ENCODE results near the gene NFIA.

Gene NFIA

GRCh38 chr1:61174060-61174795 is 91.9 kb downstream of the NFIA start:
- H3K14ac ChIP-seq (ENCODE audit: low read length in 2 of 2): no peak overlapping the region
- no peak overlapping the region for H3K23ac ChIP-seq (ENCODE audit: low read length in 2 of 2)
- H2AFZ ChIP-seq (ENCODE audit: low read depth, low read length): no peak overlapping the region
- H3K4ac ChIP-seq (ENCODE audit: low read depth in 1 of 2, low read length in 2 of 2): no peak overlapping the region
- no peak for DNase-seq
- no peak overlapping the region for H2BK15ac ChIP-seq (ENCODE audit: low read depth, poor library complexity, severe bottlenecking)
- H3K9ac ChIP-seq (ENCODE audit: low read length): no peak overlapping the region
- H2BK120ac ChIP-seq (ENCODE audit: low read depth, low read length): no peak overlapping the region
- no peak overlapping the region for H4K8ac ChIP-seq (ENCODE audit: low read length)
- 97% methylated on average over 5 of the region's 5 CpGs for WGBS
- no peak overlapping the region for H3K18ac ChIP-seq (ENCODE audit: low read depth in 1 of 2, low read length in 2 of 2)
- H3K4me1 ChIP-seq (ENCODE audit: control insufficient read depth, insufficient read depth, low read depth, low read length): no peaks in the 10 kb centered on the region
- no peak overlapping the region for H2BK5ac ChIP-seq (ENCODE audit: low read depth, low read length, poor library complexity, severe bottlenecking)
- H3K9me3 ChIP-seq (ENCODE audit: control insufficient read depth, low read length): no peaks in the 10 kb centered on the region
- peaks cover 7% of the 10 kb centered on the region for H3K79me1 ChIP-seq (replicated peaks; ENCODE audit: low read length, poor library complexity, severe bottlenecking)
- no peaks in the 10 kb centered on the region for H3K27me3 ChIP-seq (ENCODE audit: control insufficient read depth in 1 of 2, insufficient read depth in 1 of 2, low read length in 2 of 2)
- no peak overlapping the region for H3K4me2 ChIP-seq (ENCODE audit: low read length, poor library complexity, severe bottlenecking)
- H2BK12ac ChIP-seq (ENCODE audit: low read length in 2 of 2): no peak overlapping the region
- no peaks in the 10 kb centered on the region for H3K36me3 ChIP-seq (ENCODE audit: control insufficient read depth in 1 of 2, insufficient read depth in 2 of 2, low read depth in 1 of 2, low read length in 2 of 2)
- H3K4me3 ChIP-seq (ENCODE audit: insufficient read depth in 1 of 2, low read depth in 1 of 2, low read length in 2 of 2): no peak overlapping the region
- no peak overlapping the region for H3K27ac ChIP-seq (ENCODE audit: low read length, poor library complexity, severe bottlenecking)
- no peak overlapping the region for H4K91ac ChIP-seq (ENCODE audit: low read length)
- no peak overlapping the region for H2AK5ac ChIP-seq (ENCODE audit: low read length, severe bottlenecking)

- Histone ChIP-seq H3K4ac (ENCODE audit: low read depth in 1 of 2, low read length in 2 of 2) (no peak overlapping the region), H3K14ac (ENCODE audit: low read length in 2 of 2) (no peak overlapping the region), H4K91ac (ENCODE audit: low read length) (no peak overlapping the region), H3K4me3 (ENCODE audit: insufficient read depth in 1 of 2, low read depth in 1 of 2, low read length in 2 of 2) (no peak overlapping the region), H2BK5ac (ENCODE audit: low read depth, low read length, poor library complexity, severe bottlenecking) (no peak overlapping the region), H4K8ac (ENCODE audit: low read length) (no peak overlapping the region), H3K4me1 (ENCODE audit: control insufficient read depth, insufficient read depth, low read depth, low read length) (no peaks in the 10 kb centered on the region), H2BK15ac (ENCODE audit: low read depth, poor library complexity, severe bottlenecking) (no peak overlapping the region), H2BK120ac (ENCODE audit: low read depth, low read length) (no peak overlapping the region), H2AFZ (ENCODE audit: low read depth, low read length) (no peak overlapping the region), H3K18ac (ENCODE audit: low read depth in 1 of 2, low read length in 2 of 2) (no peak overlapping the region), H3K79me1 (replicated peaks; ENCODE audit: low read length, poor library complexity, severe bottlenecking) (peaks cover 5% of the 10 kb centered on the region), H3K9me3 (ENCODE audit: control insufficient read depth, low read length) (no peaks in the 10 kb centered on the region), H3K9ac (ENCODE audit: low read length) (no peak overlapping the region), H3K4me2 (ENCODE audit: low read length, poor library complexity, severe bottlenecking) (no peak overlapping the region), H2BK12ac (ENCODE audit: low read length in 2 of 2) (no peak overlapping the region), H2AK5ac (ENCODE audit: low read length, severe bottlenecking) (no peak overlapping the region), H3K27me3 (ENCODE audit: control insufficient read depth in 1 of 2, insufficient read depth in 1 of 2, low read length in 2 of 2) (no peaks in the 10 kb centered on the region), H3K36me3 (ENCODE audit: control insufficient read depth in 1 of 2, insufficient read depth in 2 of 2, low read depth in 1 of 2, low read length in 2 of 2) (no peaks in the 10 kb centered on the region), H3K27ac (ENCODE audit: low read length, poor library complexity, severe bottlenecking) (no peak overlapping the region), H3K23ac (ENCODE audit: low read length in 2 of 2) (no peak overlapping the region)
- 93% methylated on average over 3 of the region's 6 CpGs for WGBS
- no peak for DNase-seq
These were observed 93.6 kb downstream of the NFIA start for GRCh38 chr1:61175976-61176375.

GRCh38 chr1:61181067-61182038 is 99.0 kb downstream of the NFIA start:
- H3K4me3 ChIP-seq (ENCODE audit: insufficient read depth in 1 of 2, low read depth in 1 of 2, low read length in 2 of 2): no peak overlapping the region
- no peak overlapping the region for H3K27ac ChIP-seq (ENCODE audit: low read length, poor library complexity, severe bottlenecking)
- H3K9me3 ChIP-seq (ENCODE audit: control insufficient read depth, low read length): no peaks in the 10 kb centered on the region
- no peak overlapping the region for H3K18ac ChIP-seq (ENCODE audit: low read depth in 1 of 2, low read length in 2 of 2)
- H3K23ac ChIP-seq (ENCODE audit: low read length in 2 of 2): no peak overlapping the region
- H4K91ac ChIP-seq (ENCODE audit: low read length): no peak overlapping the region
- peak overlapping the region; percentile 89 for H3K9ac ChIP-seq (ENCODE audit: low read length)
- DNase-seq: no peak
- no peak overlapping the region for H2BK12ac ChIP-seq (ENCODE audit: low read length in 2 of 2)
- H3K4me1 ChIP-seq (ENCODE audit: control insufficient read depth, insufficient read depth, low read depth, low read length): peaks cover 6% of the 10 kb centered on the region
- H3K27me3 ChIP-seq (ENCODE audit: control insufficient read depth in 1 of 2, insufficient read depth in 1 of 2, low read length in 2 of 2): no peaks in the 10 kb centered on the region
- no peak overlapping the region for H4K8ac ChIP-seq (ENCODE audit: low read length)
- no peak overlapping the region for H2AFZ ChIP-seq (ENCODE audit: low read depth, low read length)
- no peak overlapping the region for H2BK120ac ChIP-seq (ENCODE audit: low read depth, low read length)
- H3K14ac ChIP-seq (ENCODE audit: low read length in 2 of 2): no peak overlapping the region
- H2AK5ac ChIP-seq (ENCODE audit: low read length, severe bottlenecking): no peak overlapping the region
- no peak overlapping the region for H2BK15ac ChIP-seq (ENCODE audit: low read depth, poor library complexity, severe bottlenecking)
- H3K4me2 ChIP-seq (ENCODE audit: low read length, poor library complexity, severe bottlenecking): no peak overlapping the region
- H3K36me3 ChIP-seq (ENCODE audit: control insufficient read depth in 1 of 2, insufficient read depth in 2 of 2, low read depth in 1 of 2, low read length in 2 of 2): no peaks in the 10 kb centered on the region
- no peak overlapping the region for H2BK5ac ChIP-seq (ENCODE audit: low read depth, low read length, poor library complexity, severe bottlenecking)
- 100% methylated on average over 1 of the region's 1 CpG for WGBS
- H3K79me1 ChIP-seq (replicated peaks; ENCODE audit: low read length, poor library complexity, severe bottlenecking): peaks cover 3% of the 10 kb centered on the region
- H3K4ac ChIP-seq (ENCODE audit: low read depth in 1 of 2, low read length in 2 of 2): no peak overlapping the region

- no peak overlapping the region for H4K91ac ChIP-seq (ENCODE audit: low read length)
- no peak overlapping the region for H3K4me3 ChIP-seq (ENCODE audit: insufficient read depth in 1 of 2, low read depth in 1 of 2, low read length in 2 of 2)
- no peak overlapping the region for H2BK12ac ChIP-seq (ENCODE audit: low read length in 2 of 2)
- no peaks in the 10 kb centered on the region for H3K27me3 ChIP-seq (ENCODE audit: control insufficient read depth in 1 of 2, insufficient read depth in 1 of 2, low read length in 2 of 2)
- H3K23ac ChIP-seq (ENCODE audit: low read length in 2 of 2): no peak overlapping the region
- H2AK5ac ChIP-seq (ENCODE audit: low read length, severe bottlenecking): no peak overlapping the region
- no peak overlapping the region for H3K14ac ChIP-seq (ENCODE audit: low read length in 2 of 2)
- H3K9me3 ChIP-seq (ENCODE audit: control insufficient read depth, low read length): no peaks in the 10 kb centered on the region
- H3K79me1 ChIP-seq (replicated peaks; ENCODE audit: low read length, poor library complexity, severe bottlenecking): peaks cover 3% of the 10 kb centered on the region
- H3K27ac ChIP-seq (ENCODE audit: low read length, poor library complexity, severe bottlenecking): no peak overlapping the region
- no peak overlapping the region for H3K4ac ChIP-seq (ENCODE audit: low read depth in 1 of 2, low read length in 2 of 2)
- no peak overlapping the region for H2BK15ac ChIP-seq (ENCODE audit: low read depth, poor library complexity, severe bottlenecking)
- peak overlapping the region; percentile 89 for H3K9ac ChIP-seq (ENCODE audit: low read length)
- H3K18ac ChIP-seq (ENCODE audit: low read depth in 1 of 2, low read length in 2 of 2): no peak overlapping the region
- DNase-seq: peak; percentile 70
- H2BK5ac ChIP-seq (ENCODE audit: low read depth, low read length, poor library complexity, severe bottlenecking): no peak overlapping the region
- H3K36me3 ChIP-seq (ENCODE audit: control insufficient read depth in 1 of 2, insufficient read depth in 2 of 2, low read depth in 1 of 2, low read length in 2 of 2): no peaks in the 10 kb centered on the region
- WGBS: 28% methylated on average over 2 of the region's 2 CpGs
- no peak overlapping the region for H3K4me2 ChIP-seq (ENCODE audit: low read length, poor library complexity, severe bottlenecking)
- no peak overlapping the region for H2AFZ ChIP-seq (ENCODE audit: low read depth, low read length)
- no peak overlapping the region for H4K8ac ChIP-seq (ENCODE audit: low read length)
- peaks cover 6% of the 10 kb centered on the region for H3K4me1 ChIP-seq (ENCODE audit: control insufficient read depth, insufficient read depth, low read depth, low read length)
- H2BK120ac ChIP-seq (ENCODE audit: low read depth, low read length): no peak overlapping the region
These were observed 99.7 kb downstream of the NFIA start for GRCh38 chr1:61182049-61182448.

All from mesenchymal stem cell (in vitro differentiated cells and primary cell).